Measurements from ENCODE around the gene B3GAT1. TPM values are rescaled to one million over a fixed set of nuclear protein-coding genes. Genes with fewer than 3 reads are reported as not detected.

The B3GAT1 gene
- total RNA-seq, 4 donors from 2014 or later: 0.40 to 0.76 TPM; not detected in 2

GRCh38 chr11:134409552-134410429 lies 2.3 kb downstream of the B3GAT1 start:
- no peak overlapping the region for H3K27ac ChIP-seq
- peaks cover 0 to 16% of the 10 kb centered on the region in 2 donors for H3K27me3 ChIP-seq
- peaks cover 0 to 14% of the 10 kb centered on the region in 2 donors for H3K4me1 ChIP-seq
- H3K9me3 ChIP-seq: no peaks in the 10 kb centered on the region
- intact Hi-C loops (cut with DNase I; ENCODE audit: low total_unique reads): no loop called here
- no peak for DNase-seq
- TF ChIP-seq CTCF (IDR thresholded peaks at IDR 0.05) (no peak), POLR2A (IDR thresholded peaks at IDR 0.05) (no peak)
- no peaks in the 10 kb centered on the region for H3K36me3 ChIP-seq
- H3K4me3 ChIP-seq: no peak overlapping the region

- no peak for TF ChIP-seq POLR2A (IDR thresholded peaks at IDR 0.05)
- no peak for TF ChIP-seq CTCF (IDR thresholded peaks at IDR 0.05)
- H3K27me3 ChIP-seq: peaks cover 0 to 14% of the 10 kb centered on the region in 2 donors
- no peak for DNase-seq
Observed at GRCh38 chr11:134407923-134408322, 4.1 kb downstream of the B3GAT1 start.

GRCh38 chr11:134407321-134407828 lies 4.7 kb downstream of the B3GAT1 start:
- no peak overlapping the region for H3K27ac ChIP-seq
- no peak for TF ChIP-seq CTCF (IDR thresholded peaks at IDR 0.05)
- no peak for TF ChIP-seq POLR2A (IDR thresholded peaks at IDR 0.05)
- intact Hi-C loops (cut with DNase I; ENCODE audit: low total_unique reads): no loop called here
- no peak overlapping the region for H3K4me3 ChIP-seq
- H3K36me3 ChIP-seq: no peaks in the 10 kb centered on the region
- H3K4me1 ChIP-seq: peaks cover 0 to 10% of the 10 kb centered on the region in 2 donors
- no peak for DNase-seq
- H3K9me3 ChIP-seq: no peaks in the 10 kb centered on the region
- peaks cover 0 to 14% of the 10 kb centered on the region in 2 donors for H3K27me3 ChIP-seq

More at GRCh38 chr11:134407923-134408322, 4.1 kb downstream of the B3GAT1 start:
- Histone ChIP-seq H3K4me1 (peaks cover 0 to 14% of the 10 kb centered on the region in 2 donors), H3K4me3 (no peak overlapping the region), H3K9me3 (no peaks in the 10 kb centered on the region), H3K36me3 (no peaks in the 10 kb centered on the region), H3K27ac (no peak overlapping the region)
- intact Hi-C loops (cut with DNase I; ENCODE audit: low total_unique reads): no loop called here

- H3K9me3 ChIP-seq: no peaks in the 10 kb centered on the region
- no peak overlapping the region for H3K4me3 ChIP-seq
- H3K36me3 ChIP-seq: no peaks in the 10 kb centered on the region
- H3K27me3 ChIP-seq: peaks cover 0 to 13% of the 10 kb centered on the region in 2 donors
- no peak for TF ChIP-seq POLR2A (IDR thresholded peaks at IDR 0.05)
- no peak for TF ChIP-seq CTCF (IDR thresholded peaks at IDR 0.05)
- H3K27ac ChIP-seq: no peak overlapping the region
- intact Hi-C loops (cut with DNase I; ENCODE audit: low total_unique reads): no loop called here
- H3K4me1 ChIP-seq: peaks cover 0 to 5% of the 10 kb centered on the region in 2 donors
- DNase-seq: no peak
Observed at GRCh38 chr11:134406264-134407185, 5.5 kb downstream of the B3GAT1 start.
